Esophagus muscularis mucosa (tissue), 3 donors: ENCODE data around the gene LRFN2.

Source experiments
- POLR2A ChIP-seq: fragments of 450-650 bp; IDR thresholded peaks from one replicate; pipeline ENCODE4 v1.6.1; 2017; ENCODE audit warnings: antibody characterized with exemption, moderate library complexity, mild to moderate bottlenecking, low read depth
- POLR2AphosphoS5 ChIP-seq, 2 donors: sonication (generic); formaldehyde crosslinking; IDR thresholded peaks; one replicate each; pipeline ENCODE4 v1.6.1; 2017; ENCODE audit warnings: antibody characterized with exemption in 2 of 2
- TF ChIP-seq, protein P1 (sequence below), 3 experiments: fragments of 200-600 bp in 2 of 3; fragments of 450-650 bp in 1 of 3; sonication (generic) in 2 of 3; IDR thresholded peaks; one replicate each; pipeline ENCODE4 v1.5.1; 2017 to 2019; ENCODE audit warnings: antibody characterized with exemption in 3 of 3, mild to moderate bottlenecking in 2 of 3, moderate library complexity in 1 of 3

DNA sequence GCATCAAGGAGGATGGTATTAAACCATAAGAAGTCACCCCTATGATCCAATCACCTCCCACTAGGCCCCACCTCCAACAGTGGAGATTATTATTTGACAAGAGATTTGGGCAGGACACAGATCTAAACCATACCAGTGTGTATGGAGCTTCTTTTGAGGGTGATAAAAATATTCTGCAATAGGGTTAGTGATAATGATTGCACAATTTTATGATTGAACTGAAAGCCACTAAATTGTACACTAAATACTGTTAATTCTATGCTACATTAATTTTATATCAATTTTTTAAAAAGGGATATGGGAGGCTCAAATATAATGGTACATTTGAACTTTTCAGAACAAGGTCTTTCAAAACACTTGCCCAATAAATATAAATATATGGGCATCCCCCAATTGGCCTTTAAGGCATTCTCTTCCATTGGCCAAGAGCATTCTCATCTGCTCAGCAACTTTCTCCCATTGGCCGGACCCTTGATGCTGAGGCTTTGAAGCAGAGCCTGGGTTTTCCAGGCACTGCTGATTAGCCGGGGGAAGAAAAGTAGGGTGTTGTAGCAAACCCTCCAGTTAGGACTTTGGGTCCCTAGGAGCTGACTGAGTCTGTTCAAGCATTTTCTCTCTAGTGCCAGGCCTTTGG, 209.9 kb downstream of the LRFN2 start:
- TF ChIP-seq, protein P1, sequence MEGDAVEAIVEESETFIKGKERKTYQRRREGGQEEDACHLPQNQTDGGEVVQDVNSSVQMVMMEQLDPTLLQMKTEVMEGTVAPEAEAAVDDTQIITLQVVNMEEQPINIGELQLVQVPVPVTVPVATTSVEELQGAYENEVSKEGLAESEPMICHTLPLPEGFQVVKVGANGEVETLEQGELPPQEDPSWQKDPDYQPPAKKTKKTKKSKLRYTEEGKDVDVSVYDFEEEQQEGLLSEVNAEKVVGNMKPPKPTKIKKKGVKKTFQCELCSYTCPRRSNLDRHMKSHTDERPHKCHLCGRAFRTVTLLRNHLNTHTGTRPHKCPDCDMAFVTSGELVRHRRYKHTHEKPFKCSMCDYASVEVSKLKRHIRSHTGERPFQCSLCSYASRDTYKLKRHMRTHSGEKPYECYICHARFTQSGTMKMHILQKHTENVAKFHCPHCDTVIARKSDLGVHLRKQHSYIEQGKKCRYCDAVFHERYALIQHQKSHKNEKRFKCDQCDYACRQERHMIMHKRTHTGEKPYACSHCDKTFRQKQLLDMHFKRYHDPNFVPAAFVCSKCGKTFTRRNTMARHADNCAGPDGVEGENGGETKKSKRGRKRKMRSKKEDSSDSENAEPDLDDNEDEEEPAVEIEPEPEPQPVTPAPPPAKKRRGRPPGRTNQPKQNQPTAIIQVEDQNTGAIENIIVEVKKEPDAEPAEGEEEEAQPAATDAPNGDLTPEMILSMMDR (IDR thresholded peaks at IDR 0.05): no peak
- no peak for TF ChIP-seq POLR2A
- TF ChIP-seq POLR2AphosphoS5 (IDR thresholded peaks at IDR 0.05): no peak
